GM10847 (cell line): ENCODE results near the gene MPP2.

Experiments used
- POLR2A ChIP-seq: IDR thresholded peaks from 2 replicates; pipeline ENCODE4 v1.6.1; 2011; ENCODE audit not compliant: insufficient read length; ENCODE audit errors: extremely low read depth

The MPP2 gene

GRCh38 chr17:43829738-43830137, 77.6 kb downstream of the MPP2 start:
- TF ChIP-seq POLR2A, result no peak

- no peak for TF ChIP-seq POLR2A
Observed at GRCh38 chr17:43827596-43827995, 79.7 kb downstream of the MPP2 start.

- TF ChIP-seq POLR2A, result no peak
Observed at GRCh38 chr17:43826206-43826605, 81.1 kb downstream of the MPP2 start.

DNA sequence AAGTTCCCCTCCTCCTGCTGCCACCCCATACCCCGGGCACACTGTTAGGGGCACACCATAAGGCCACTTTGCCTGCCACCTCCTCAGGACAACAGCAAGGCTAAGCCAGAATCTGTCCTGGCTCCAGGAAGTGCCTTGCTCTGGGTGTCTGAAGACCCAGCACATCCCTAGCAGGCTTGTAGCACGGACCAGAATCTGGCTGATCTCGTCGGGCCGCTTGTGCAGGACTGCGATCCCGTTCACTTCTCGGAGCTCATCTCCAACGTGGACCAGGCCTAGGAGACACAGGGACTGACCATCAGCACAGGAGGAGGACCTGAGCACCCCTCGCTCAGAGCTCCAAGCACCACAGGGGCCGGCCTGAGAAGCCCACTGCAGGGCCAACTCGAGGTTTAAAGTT, 81.8 kb downstream of the MPP2 start:
- no peak for TF ChIP-seq POLR2A
